GM20000 (cell line): Measurements from ENCODE around the gene ARRDC5.

ENCODE experiments used
- DNase-seq: peaks from one replicate; pipeline ENCODE4 v3.0.0; 2012; ENCODE audit warnings: low spot score
- TF ChIP-seq, protein P1 (sequence below): IDR thresholded peaks from 2 replicates; pipeline ENCODE4 v1.5.1; 2012; ENCODE audit warnings: mild to moderate bottlenecking, control low read depth; ENCODE audit errors: extremely low read depth, missing control alignments

Gene ARRDC5

DNA sequence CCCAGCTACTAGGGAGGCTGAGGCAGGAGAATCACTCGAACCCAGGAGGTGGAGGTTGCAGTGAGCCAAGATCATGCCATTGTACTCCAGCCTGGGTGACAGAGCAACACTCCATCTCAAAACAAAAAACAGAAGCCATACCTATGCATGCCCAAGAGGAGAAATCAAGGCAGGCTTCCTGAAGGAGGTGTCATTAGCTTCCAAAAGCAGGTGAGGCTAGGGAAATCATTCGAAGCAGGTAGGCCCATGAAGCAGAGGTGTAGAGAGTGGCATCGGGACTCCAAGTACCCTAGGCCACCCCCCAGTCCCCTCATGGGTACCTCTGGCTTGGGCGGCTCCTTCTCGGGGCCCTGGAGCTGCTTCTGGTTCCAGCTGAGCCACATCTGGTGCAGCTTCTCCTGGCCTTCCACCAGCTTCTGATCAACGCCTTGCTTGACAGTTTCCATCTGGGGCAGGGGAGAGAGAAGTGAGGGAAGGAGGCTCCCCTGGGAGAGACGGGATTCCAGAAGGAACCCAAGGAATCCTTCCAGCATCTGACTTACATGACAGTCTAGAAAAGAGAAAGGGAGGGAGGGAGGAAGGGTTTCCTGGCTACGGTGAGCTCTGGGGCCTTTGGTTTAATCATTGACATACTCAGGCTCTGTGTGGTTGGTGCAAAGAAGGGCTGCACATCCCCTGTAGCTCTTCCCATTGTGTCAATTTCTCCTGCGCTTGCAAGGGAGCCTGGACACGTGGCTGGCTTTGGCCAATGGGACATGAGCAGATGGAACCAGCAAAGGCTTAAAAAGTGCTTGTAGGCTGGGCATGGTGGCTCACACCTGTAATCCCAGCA, 58.1 kb downstream of the ARRDC5 start:
- TF ChIP-seq, protein P1, sequence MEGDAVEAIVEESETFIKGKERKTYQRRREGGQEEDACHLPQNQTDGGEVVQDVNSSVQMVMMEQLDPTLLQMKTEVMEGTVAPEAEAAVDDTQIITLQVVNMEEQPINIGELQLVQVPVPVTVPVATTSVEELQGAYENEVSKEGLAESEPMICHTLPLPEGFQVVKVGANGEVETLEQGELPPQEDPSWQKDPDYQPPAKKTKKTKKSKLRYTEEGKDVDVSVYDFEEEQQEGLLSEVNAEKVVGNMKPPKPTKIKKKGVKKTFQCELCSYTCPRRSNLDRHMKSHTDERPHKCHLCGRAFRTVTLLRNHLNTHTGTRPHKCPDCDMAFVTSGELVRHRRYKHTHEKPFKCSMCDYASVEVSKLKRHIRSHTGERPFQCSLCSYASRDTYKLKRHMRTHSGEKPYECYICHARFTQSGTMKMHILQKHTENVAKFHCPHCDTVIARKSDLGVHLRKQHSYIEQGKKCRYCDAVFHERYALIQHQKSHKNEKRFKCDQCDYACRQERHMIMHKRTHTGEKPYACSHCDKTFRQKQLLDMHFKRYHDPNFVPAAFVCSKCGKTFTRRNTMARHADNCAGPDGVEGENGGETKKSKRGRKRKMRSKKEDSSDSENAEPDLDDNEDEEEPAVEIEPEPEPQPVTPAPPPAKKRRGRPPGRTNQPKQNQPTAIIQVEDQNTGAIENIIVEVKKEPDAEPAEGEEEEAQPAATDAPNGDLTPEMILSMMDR = no peak
- DNase-seq = no peak

DNA sequence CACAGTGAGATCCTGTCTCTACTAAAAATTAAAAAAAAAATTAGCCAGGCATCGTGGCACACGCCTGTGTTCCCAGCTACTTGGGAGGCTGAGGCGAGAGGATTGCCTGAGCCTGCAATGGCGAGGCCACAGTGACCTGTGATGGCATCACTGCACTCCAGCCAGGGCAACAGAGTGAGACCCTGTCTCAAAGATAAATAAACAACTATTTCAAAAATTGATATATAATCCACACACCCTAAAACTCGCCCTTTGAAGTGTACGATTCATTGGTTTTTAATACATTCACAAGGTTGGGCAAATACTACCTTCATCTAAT, 59.1 kb downstream of the ARRDC5 start:
- DNase-seq = no peak
- TF ChIP-seq, protein P1 = no peak
